Hematopoietic multipotent progenitor cell (in vitro differentiated cells): Measurements from ENCODE around the gene SLCO2B1. TPM values are rescaled to one million over a fixed set of nuclear protein-coding genes. Genes with fewer than 3 reads are reported as not detected.

Experiments
- DNase-seq, 3 donors: peaks; one replicate each; pipeline ENCODE4 v3.0.0-alpha.2; 2011 to 2015; ENCODE audit warnings: low read depth in 2 of 3, low spot score in 2 of 3
- total RNA-seq: library from RNA; depleted of rRNA; stranded (reverse); fragments of >200 nt; gene quantifications from one replicate; pipeline ENCODE4 v1.2.3, GENCODE V29; 2012

SLCO2B1 gene
- total RNA-seq, 1 donor: under 0.01 TPM

DNA sequence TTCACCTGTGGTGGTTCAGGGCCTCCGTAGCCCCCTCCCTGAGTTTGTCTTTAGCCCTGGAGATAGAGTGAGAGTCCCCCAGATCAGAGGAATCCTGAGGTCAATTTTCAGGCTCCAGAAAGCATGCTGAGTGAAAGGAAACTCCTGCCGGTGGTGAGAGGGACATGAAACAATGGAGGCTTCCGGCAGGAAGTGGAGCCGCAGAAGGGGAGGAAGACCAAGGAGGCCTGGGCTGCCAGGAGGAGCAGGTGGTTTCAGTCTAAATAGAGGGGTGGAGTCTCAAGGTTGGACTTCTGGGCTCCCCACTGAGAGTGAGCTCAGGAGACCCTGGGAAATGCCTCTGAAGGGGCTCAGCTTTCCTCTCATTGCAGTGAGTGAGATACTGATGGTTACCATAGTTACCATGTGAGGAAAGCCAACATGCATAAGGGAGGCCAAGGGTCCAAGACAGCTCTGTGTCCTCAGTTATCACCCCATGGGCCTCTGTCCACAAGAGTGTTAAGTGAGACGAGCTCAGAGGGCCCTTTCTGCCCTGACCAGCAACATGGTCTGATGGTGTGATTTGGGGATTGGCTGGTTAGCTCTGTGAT lies 10.7 kb downstream of the SLCO2B1 start:
- DNase-seq: no peak

DNA sequence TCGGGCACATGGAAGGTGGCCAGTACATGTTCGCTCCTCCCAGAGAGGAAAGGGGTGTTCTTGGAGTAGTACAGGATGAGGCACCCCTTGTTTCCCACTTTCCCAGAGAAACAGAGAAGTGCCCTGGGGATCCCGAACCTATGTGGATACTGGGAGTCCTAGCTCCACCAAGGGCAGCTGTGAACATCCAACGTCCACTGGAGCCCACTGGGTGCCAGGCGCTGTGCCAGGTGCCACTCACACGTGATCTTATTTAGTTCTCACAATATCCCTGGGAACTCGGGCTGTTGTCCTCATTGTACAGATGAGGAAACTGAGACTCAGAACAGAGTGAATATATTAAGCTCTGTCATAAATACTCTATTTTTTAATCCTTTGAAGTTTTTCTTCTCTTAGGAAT lies 12.0 kb downstream of the SLCO2B1 start:
- DNase-seq: no peak

DNA sequence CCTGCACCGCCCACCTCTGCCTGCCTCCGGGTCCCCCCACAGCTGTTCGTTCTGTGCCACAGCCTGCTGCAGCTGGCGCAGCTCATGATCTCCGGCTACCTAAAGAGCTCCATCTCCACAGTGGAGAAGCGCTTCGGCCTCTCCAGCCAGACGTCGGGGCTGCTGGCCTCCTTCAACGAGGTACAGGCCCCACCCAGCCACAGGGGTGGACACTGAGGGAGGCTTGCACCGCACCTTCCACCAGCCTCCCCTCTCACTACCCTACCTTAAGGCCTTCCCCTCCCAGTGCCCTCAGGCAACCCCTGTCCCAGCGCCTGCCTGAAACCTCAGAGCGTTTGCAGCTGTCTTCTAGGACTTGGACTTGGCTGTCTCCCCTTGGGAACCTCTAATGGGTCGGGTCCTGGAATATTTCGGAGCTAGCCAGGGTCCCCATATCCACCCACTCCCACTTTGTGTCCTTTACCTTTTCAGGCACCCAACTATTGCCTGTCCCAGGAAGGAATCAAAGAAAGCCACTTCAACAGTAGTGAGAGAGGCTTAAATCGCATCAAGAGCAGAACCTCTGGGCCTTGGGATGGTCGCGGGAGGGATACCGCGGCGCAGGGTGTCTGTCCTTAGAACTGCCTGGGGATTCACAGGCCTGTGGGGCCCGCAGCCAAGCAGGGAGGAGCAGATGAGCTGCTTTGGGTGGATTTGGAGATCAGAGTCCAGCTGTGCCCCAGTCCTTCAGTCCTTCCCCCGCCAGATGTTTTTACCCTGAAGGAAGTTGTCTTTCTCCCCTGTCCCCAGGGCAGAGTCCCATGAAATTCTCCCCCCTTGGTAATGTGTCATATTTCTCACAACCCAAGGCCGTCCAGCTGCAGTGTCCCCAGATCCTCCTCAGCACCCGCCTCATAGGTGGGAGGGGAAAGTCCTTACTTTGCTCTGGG lies 13.3 kb downstream of the SLCO2B1 start:
- no peak for DNase-seq

DNA sequence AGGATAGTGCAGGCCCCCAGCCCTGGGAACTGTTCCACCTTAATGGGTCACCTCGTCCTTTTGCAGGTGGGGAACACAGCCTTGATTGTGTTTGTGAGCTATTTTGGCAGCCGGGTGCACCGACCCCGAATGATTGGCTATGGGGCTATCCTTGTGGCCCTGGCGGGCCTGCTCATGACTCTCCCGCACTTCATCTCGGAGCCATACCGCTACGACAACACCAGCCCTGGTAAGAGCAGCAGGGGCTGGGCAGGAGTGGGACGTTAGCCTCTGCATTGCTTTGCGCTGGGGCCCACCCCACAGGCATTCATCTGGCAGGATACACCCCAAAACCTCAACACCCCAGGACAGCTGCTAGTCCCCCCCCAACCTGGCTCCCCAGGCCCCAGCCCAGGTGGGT lies 14.8 kb downstream of the SLCO2B1 start:
- DNase-seq: no peak

DNA sequence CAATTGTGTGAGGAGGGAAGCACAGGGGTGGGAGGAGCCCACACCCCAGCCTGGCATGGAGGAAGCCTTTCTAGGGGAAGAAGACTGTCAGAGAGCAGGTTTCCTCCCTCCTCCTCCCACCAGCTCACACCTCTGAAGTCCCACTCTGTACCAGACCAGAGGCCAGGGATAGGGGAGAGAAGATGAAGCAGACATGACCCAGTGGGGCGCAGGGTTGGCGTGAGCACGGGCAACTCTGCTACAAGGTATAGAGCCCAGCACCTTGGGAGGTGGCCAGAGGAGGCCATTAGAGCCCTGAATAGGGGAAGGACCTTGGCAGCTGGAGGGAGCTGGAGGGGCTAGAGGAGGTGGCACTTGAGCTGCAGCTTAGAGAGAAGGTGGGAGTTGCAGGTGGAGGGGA lies 15.9 kb downstream of the SLCO2B1 start:
- no peak for DNase-seq

DNA sequence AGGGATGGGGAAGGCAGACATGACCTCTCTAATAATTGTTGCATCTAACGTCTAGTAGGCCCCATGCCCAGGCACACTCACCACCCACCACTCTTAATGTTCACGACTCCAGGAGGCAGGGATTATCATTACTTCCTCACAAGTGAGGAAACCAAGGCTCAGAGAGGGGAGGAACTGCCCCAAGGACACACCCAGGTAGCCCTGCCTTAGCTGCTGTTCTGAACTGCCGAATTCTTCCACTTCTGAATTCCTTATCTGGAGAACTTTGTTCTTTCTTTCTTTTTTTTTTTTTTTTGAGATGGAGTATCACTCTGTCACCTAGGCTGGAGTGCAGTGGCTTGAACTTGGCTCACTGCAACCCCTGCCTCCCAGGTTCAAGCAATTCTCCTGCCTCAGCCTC lies 16.7 kb downstream of the SLCO2B1 start:
- no peak for DNase-seq

DNA sequence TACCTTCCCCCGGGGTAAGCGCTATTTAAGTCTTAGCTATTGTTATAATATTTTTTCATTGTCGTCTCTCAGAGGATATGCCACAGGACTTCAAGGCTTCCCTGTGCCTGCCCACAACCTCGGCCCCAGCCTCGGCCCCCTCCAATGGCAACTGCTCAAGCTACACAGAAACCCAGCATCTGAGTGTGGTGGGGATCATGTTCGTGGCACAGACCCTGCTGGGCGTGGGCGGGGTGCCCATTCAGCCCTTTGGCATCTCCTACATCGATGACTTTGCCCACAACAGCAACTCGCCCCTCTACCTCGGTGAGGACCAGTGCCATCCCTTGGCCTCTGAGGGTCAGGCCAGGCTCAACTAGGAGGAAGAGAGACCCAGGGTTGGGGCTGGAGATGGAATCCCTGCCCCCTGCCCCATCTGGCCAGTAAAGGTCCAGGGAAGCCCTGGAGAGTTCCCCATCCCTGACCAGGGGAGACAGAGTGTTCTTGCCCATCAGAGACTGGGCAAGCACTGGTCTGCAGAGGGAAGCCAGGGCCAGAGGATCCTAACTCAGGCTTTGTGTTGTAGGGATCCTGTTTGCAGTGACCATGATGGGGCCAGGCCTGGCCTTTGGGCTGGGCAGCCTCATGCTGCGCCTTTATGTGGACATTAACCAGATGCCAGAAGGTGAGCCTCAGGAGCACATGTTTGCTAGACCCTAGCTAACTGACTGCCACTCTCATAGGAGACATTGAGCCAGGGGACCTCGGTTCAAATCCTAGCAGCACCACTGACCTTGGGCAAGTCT lies 18.4 kb downstream of the SLCO2B1 start:
- DNase-seq: no peak

DNA sequence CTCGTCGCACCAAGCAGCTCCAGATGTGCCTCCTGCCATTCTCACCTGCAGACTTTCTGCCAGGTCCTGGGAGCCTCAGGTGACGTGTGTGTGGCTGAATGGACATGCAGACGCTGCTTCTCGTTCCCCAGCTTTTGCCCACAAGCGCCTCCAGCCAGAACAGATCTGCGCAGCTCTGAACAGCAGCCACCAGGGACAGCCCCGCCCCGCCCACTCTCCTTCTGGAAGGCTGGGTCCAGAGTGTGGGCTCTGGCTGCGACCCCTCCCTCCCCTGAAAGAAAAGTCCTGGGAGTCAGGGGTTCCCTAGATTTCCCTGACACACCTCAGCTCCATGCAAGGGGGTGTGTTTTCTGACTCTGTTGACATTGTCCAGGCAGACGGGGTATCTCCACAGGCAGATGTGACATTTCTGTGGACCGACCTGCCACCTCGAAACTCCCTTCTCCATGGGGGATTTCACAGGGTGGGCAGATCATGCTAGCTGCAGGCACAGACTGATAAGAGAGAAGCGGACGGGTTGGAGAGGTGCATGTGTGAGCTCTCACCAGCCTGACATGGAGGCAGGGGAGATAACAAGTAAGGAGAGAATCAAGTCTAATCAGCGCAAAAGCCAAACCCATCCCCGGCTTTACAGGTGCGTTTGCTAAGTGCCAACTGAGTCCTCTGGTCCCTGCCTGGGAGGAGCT lies 19.8 kb downstream of the SLCO2B1 start:
- DNase-seq: no peak

DNA sequence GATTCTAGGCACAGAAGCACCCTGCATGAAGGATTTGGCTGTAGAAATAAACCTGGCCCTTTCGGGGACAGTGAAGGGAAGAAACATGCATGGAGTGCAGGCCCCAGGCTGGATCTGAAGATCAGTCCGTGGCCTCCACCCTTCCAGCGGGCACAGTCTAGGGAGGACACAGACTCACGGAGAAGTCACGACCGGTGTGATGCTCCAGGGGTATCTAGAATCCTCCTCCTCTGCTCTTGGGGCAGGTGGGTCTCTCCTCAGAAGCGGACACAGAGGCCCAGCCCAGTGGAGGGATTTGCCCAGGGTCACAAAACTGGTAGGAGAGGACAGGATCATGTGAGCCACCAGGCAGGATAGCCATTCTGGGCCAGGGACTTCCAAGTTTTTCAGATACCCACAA lies 22.4 kb downstream of the SLCO2B1 start:
- DNase-seq: no peak

DNA sequence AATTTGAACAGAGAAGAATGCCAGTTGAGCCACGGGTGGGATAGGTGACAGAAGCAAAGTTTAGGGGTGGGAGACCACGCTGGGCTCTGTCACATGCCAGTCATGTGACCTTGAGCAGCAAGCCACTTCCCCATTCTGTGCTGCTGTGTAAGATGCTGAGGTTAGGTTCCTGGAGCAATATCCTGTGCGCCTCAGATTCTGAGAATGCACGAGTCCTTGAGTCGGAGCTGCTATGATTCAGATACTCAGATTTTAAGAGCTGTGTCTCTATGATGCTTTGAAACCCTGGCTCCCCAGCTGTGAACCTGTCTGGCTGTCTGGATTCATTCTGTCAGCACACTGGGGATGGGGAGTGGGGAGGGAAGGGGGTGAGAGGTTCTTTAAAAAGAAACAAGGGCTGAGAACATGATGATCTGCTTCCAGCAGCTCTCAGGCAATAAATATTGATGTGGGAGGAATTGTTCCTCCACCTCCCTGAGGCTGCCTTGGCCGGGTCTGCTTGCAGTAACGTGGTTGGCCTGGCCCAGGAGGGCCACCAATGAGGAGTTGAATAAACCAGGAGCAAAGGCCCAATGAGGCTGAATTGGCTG lies 24.0 kb downstream of the SLCO2B1 start:
- DNase-seq: peak in 2 of 3 donors; percentile 64 to 77

DNA sequence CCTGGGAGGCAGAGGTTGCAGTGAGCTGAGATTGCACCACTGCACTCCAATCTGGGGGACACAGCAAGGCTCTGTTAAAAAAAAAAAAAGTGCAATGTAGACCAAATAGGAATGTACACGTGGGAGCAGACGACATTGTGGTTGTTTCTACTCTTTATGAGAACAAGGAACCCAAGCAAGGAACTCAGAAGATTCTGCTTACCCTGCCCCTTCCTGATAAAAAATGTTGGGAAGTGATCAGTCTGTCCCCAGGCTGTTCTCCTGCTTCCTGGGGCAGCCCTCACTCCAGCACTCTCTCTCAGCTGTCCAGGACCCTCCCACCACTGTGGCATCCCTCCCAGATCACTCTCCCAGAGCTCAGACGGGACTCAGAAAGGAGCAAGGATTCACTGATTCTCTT lies 31.8 kb downstream of the SLCO2B1 start:
- DNase-seq: no peak

DNA sequence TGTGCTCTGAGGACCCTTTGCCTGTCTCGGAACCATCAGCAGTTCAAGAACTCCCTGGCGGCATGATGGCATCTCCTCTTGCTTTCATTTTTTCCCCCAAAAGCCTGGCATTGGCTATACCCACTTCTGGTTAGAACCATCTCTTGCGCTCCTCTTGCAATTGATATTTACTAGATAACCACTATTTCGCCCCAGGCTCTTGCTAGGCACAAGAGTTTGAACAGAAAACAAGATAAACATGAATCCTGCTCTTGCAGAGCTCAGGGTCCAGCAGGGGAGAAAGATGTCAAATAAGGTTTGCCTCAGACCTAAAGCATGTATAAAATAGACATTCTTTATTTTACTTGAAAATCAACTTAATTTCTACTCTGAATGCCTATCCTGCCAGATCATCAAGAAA lies 33.1 kb downstream of the SLCO2B1 start:
- no peak for DNase-seq

DNA sequence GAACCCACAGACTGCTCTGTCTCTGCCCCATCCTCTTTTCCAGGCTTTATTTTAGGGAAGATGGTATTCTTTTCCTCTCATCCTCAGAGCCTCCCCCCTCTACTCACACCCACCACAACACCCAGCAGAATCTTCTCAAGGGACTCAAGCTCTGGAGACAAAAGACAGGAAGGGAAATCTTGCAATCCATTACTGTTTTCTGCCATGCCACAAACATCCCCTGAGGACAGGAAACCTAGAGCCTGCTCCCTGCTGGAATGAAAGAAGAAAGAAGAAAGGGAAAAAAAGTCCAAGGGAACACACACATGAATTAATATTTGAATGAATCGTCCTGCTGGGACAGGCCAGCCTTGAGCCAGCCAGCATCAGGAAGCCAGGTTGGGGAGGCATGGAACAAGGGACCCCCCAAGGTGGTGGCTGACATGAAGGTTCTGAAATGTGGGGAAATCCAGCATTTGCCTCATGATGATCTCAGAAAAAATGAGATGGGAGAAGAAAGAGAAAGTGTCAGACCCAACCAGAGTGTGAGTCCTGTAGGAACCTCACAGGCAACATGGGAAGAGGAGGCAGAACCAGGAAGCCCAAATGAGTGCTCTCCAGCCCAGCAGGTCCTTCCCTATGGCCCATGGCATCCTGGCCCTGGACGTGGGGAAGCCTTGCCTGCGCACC lies 34.0 kb downstream of the SLCO2B1 start:
- no peak for DNase-seq

DNA sequence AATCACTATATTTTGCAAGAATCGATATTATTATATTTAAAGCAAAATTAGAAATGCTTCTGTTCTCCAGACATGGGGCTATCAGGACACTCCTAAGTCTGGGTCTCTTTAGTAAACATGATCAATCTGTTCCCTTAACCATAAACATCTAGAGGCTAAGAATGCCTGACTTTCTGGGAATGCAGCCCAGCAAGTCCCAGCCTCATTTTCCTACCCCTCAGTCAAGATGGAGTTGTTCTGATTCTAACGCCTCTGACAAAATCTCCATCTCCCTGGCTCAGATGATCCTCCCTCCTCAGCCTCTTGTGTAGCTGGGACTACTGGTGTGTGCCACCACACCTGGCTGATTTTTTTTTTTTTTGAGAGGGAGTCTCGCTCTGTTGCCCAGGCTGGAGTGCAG lies 35.0 kb downstream of the SLCO2B1 start:
- DNase-seq: no peak

DNA sequence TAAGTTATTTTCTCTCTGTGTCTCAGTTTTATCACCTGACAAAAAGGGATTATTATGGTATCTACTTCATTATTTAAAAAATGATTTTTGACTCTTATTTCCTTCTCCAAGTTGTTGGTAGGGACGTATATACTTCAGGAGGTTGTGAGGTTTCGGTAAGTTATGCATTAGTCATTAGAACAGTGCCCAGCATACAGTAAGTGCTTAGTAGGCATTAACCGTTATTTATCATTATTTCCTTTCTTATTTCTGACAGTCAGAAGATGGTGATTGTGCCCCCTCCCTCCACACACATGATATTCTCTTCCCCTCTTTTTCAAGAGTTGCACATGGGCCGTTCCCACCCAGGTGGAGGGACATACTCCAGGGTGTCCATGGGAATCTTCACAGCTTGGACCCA lies 36.1 kb downstream of the SLCO2B1 start:
- DNase-seq: no peak

DNA sequence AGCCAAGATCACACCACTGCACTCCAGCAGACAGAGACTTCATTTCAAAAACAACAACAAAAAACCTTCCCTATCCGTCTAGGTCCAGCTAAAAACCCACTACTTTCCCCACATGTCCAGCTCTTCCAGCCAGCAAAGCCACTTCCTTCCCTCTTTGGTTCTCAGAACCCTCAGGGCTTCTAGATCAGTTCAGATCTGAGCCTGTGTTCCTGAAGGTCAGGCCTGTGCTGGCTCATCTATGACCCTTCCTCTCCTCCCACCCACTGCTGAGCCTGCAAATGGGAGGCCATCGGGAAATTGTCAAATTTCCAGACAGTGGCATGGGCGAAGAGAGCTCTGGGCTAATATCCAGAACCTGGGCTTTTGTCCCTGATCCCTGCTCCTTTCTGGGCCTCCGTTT lies 37.8 kb downstream of the SLCO2B1 start:
- DNase-seq: no peak

DNA sequence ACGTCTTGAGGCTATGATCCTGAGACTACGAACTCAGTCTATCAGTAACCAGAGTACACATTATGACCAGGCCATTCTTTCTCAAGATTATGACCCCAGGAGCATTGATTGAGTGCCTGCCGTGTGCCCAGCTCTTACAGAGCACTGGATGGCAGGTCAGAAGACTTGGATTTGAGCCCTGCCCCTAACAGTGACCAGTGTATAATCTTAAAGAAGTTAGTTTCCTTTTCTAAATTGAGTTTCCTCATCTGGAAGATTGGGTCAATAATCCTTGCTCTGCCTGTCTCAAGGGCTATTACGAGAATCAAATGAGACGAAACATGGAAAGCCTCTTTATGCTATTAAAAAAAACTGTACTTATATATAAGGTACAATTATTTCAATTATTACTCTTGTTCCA lies 38.2 kb downstream of the SLCO2B1 start:
- no peak for DNase-seq

DNA sequence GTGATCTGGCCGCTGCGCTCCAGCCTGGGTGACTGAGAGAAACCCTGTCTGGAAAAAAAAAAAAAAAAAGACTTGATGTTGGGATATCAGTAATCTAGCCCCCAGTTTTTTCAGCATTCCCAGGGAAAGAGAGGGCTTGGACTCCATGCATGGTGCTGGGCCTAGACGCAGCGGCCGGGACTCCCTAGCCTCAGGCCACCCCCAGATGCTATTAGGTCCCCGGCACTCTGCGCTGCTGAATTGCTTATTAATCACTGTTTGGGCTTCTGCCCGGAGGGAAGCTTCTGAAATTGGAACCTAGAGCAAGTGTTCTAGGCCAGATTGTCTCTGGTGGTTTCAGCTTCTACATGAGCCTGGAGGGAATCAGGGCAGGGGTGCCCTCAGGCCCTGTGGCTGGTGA lies 39.0 kb downstream of the SLCO2B1 start:
- DNase-seq: no peak

DNA sequence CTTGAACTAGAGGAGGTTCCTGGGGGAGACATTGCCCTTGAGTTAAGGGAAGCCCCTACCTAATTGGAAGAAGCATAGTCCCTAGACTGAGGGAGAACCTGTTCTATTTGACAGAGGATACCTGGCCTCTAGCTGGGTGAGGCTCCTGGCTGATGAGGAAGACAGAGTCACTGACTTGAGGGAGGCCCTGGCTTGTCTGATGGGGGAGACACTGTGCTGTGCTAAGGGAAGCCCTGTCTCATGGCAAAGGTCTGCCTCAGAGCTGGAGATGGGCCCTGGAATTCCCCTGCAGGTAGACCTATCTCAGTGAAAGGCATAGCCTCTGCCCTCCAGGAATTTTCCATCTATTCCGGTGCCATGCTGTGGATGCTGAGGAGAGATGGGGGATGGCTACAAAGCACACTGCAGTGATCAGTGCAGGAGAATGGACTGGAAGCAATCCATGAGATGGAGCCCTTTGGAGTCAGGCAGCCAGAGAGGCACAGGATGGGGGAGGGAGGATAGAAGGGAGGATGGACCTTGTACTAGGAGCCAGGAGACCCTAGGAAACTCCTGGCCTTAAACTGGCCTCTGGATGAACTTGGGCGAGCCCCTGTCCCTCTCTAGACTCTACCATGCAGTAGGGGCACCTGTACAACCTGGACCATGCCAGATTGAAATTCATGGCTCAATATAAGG lies 39.9 kb downstream of the SLCO2B1 start:
- DNase-seq: no peak

DNA sequence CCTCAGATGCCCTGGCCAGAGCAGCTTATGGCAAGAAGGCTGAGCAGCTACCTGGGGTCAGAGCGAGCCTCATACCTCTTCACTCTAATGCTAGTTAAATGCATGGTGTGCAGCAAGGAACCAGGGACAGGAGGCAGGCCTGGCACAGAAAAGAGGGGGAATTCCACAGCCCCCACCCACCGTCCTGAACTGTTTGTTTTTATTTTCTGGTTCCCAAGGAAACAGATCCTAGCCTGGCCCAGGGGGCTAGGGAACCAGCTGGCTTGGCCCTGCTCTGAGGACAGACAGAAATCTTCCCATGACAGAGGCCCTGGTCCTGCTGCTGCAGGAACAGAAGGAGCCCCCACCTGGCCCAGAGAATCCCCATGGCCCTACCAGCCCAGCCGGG lies 40.4 kb downstream of the SLCO2B1 start:
- no peak for DNase-seq
